Neuron (in vitro differentiated cells): Measurements from ENCODE around the gene GALNS.

Experiments used
- H2AFZ ChIP-seq: one replicate; pipeline ENCODE4 v1.6.1; 2013; ENCODE audit warnings: low read depth, mild to moderate bottlenecking, inconsistent platforms, low read length, moderate library complexity
- H3K27me3 ChIP-seq: one replicate; pipeline ENCODE4 v1.6.1; 2013; ENCODE audit warnings: low read length; ENCODE audit not compliant: insufficient read depth
- H3K36me3 ChIP-seq: one replicate; pipeline ENCODE4 v1.6.1; 2013; ENCODE audit warnings: low read length; ENCODE audit not compliant: insufficient read depth
- H3K4me1 ChIP-seq: one replicate; pipeline ENCODE4 v1.6.1; 2013; ENCODE audit warnings: low read length; ENCODE audit not compliant: insufficient read depth
- H3K4me3 ChIP-seq: 2 replicates; pipeline ENCODE4 v1.5.1; 2013; ENCODE audit warnings: mild to moderate bottlenecking, low read length, moderate library complexity
- H3K9me3 ChIP-seq: one replicate; pipeline ENCODE4 v1.6.1; 2013; ENCODE audit warnings: low read length

Gene GALNS

DNA sequence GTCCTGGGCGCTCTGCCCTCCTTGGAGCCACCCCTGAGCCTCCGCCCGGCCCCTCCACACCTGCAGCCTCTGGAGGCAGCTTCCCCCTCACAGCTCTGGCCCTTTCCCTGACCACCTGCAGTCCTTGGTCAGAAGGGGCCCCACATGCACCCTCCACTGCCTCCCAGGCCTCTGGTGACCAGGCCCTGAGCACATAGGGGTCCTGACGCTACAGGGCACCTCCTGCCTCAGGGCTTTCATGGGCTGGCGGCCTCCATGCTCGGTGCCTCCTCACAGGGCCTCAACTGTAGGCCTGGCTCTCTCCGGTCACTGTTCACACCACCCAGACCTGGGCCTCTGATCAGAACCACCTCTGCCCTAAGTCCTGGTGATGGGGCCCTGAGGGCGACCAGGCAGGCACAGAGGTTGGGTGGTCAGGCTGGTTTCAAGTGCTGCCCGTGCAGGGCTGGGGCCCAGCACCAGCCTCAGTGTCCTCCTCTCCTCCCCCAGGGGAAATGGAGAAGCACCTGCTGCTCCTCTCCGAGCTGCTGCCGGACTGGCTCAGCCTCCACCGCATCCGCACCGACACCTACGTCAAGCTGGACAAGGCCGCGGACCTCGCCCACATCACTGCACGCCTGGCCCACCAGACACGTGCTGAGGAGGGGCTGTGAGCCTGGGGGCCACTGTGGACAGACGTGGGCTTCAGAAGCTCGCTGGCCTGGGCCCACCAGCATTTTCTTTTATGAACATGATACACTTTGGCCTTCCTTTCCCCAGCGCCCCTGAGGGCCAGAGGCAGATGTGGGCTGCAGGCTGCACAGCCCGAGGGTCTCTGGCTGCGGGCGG, 48.9 kb downstream of the GALNS start:
- Histone ChIP-seq H3K4me1 (peaks cover 28% of the 10 kb centered on the region), H3K9me3 (no peaks in the 10 kb centered on the region), H2AFZ (no peak overlapping the region), H3K4me3 (no peak overlapping the region), H3K36me3 (peaks cover 51% of the 10 kb centered on the region), H3K27me3 (no peaks in the 10 kb centered on the region)

DNA sequence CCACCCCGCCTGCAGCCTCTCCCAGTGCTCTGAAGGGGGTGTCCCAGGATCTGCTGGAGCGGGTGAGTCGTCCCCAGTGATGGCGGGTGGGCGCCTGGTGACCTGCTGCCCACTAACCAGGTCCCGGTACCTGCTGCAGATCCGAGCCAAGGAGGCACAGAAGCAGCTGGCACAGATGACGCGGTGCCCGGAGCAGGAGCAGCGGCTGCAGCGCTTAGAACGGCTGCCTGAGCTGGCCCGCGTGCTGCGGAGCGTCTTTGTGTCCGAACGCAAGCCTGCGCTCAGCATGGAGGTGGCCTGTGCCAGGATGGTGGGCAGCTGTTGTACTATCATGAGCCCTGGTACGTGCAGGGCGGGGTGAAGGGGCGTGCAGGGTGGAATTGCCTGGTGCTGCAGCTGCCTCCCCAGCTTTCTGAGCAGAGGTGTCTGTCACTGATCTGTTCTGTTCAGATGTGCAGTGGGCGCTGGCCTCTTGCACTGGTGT, 49.6 kb downstream of the GALNS start:
- no peak overlapping the region for H3K4me3 ChIP-seq
- no peak overlapping the region for H2AFZ ChIP-seq
- no peaks in the 10 kb centered on the region for H3K27me3 ChIP-seq
- peaks cover 28% of the 10 kb centered on the region for H3K4me1 ChIP-seq
- H3K36me3 ChIP-seq, result peaks cover 51% of the 10 kb centered on the region
- H3K9me3 ChIP-seq, result no peaks in the 10 kb centered on the region

DNA sequence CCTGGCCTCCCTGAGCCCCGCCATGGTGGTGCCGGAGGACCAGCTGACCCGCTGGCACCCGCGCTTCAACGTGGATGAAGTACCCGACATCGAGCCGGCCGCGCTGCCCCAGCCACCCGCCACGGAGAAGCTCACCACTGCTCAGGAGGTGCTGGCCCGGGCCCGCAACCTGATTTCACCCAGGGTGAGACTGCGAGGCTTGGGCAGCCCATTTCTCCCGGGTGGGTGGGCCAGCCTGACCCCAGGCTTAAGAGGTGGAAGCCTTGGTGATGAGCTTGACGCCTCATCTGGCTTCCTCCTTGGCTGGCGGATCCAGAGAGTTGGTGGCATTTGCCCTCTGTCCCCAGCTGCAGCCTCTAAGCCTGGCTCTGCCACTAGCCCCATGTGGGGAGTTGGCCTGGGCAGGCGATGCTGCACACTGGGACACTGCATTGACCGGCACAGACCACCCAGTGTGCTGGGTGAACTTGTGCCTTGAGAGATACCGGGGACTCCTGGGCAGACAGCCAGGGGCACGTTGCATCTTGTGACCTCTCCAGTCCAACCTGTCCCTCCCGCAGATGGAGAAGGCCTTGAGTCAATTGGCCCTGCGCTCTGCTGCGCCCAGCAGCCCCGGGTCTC, 50.1 kb downstream of the GALNS start:
- peaks cover 28% of the 10 kb centered on the region for H3K4me1 ChIP-seq
- H3K36me3 ChIP-seq, result peaks cover 51% of the 10 kb centered on the region
- no peaks in the 10 kb centered on the region for H3K27me3 ChIP-seq
- no peak overlapping the region for H3K4me3 ChIP-seq
- H2AFZ ChIP-seq, result no peak overlapping the region
- H3K9me3 ChIP-seq, result no peaks in the 10 kb centered on the region

DNA sequence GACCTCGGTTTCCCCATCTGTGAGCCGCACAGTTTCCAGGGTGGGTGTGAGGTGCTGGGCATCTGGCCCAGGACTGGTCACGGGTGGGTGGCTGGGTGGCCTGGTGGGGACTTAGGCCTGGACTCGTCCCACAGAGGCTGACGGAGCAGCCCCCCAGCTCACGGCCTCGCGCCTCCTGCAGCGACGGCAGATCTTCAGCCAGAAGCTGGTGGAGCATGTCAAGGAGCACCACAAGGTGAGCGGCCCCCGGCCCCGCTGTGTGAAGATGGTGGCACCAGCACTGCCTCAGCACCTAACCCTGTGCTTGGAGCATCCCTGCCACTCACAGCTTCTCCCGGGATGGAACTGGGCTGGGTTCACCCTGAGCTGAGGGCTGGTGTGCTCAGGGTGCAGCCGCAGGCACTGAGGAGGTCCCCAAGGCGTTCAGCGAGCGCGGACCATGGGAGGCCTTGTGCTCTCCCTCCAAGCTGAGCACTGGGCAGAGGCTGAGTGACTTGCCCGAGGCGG, 50.8 kb downstream of the GALNS start:
- H3K36me3 ChIP-seq, result peaks cover 51% of the 10 kb centered on the region
- H3K27me3 ChIP-seq, result no peaks in the 10 kb centered on the region
- H3K4me1 ChIP-seq, result peaks cover 26% of the 10 kb centered on the region
- no peaks in the 10 kb centered on the region for H3K9me3 ChIP-seq
- no peak overlapping the region for H3K4me3 ChIP-seq
- H2AFZ ChIP-seq, result no peak overlapping the region

DNA sequence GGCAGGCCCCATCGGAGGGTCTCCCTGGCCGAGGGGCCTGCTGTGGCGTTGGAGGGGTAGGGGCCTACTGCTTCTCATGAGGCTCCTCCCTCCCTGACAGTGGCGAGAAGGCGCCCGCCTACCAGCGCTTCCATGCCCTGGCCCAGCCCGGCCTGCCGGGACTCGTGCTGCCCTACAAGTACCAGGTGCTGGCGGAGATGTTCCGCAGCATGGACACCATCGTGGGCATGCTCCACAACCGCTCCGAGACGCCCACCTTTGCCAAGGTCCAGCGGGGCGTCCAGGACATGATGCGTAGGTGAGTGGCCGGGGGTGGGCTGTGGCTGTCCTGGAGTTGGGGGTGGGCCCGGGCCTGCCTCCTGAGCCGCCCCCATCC, 51.4 kb downstream of the GALNS start:
- Histone ChIP-seq H2AFZ (no peak overlapping the region), H3K36me3 (peaks cover 51% of the 10 kb centered on the region), H3K4me1 (peaks cover 20% of the 10 kb centered on the region), H3K9me3 (no peaks in the 10 kb centered on the region), H3K4me3 (peak overlapping the region; percentile 77), H3K27me3 (no peaks in the 10 kb centered on the region)

DNA sequence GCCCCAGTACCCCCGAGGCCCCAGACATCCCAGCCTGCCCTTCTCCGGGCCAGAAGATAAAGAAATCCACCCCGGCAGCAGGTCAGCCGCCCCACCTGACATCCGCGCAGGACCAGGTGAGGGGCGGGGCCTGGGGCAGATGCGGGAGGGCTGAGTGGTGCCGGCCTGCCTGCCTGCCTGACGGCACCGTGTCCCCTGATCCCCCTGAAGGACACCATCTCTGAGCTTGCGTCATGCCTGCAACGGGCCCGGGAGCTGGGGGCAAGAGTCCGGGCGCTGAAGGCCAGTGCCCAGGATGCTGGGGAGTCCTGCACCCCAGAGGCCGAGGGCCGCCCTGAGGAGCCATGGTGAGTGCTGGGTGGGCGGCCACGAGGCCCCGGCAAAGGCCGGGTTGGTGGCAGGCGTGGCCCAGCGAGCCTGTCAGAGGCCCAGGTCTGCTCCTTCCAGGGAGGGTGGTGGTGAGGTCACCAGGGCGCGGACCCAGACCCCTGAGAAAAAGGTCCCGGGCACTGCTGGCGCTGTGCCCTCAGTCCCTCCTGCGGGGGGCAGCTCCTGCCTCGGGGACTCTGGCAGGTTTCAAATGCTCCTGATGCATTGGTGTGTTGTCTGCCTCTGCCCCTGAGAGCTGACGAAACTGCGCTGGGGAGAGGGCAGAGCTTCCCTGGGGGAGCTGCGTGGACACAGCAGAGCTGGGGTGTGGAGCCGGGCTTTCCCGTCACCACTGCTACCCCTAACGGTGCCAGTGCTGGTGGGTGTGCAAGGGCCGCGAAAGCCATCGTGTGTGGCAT, 52.0 kb downstream of the GALNS start:
- Histone ChIP-seq H3K9me3 (no peaks in the 10 kb centered on the region), H3K4me1 (peaks cover 14% of the 10 kb centered on the region), H3K36me3 (peaks cover 47% of the 10 kb centered on the region), H3K27me3 (no peaks in the 10 kb centered on the region), H2AFZ (no peak overlapping the region), H3K4me3 (peak overlapping the region; percentile 77)

DNA sequence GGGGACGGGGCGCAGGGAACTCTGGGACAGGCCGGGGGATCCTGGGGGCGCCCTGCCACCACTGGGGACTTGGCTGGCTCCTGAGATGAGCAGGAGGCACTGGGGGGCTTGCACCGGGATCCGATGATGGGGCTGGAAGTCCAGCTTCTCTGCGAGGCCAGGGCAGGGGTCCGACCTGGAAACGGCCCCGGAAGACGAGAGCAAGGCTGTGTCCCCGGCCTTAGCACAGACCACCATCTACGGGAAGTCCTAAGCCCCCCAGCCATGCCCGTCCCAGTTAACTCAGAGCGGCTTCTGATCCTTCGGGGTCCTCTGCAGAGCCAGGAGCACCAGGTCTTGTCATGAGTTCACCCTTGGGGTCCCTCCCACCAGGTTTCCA, 52.6 kb downstream of the GALNS start:
- Histone ChIP-seq H3K9me3 (no peaks in the 10 kb centered on the region), H2AFZ (no peak overlapping the region), H3K4me1 (peaks cover 12% of the 10 kb centered on the region), H3K4me3 (peak overlapping the region; percentile 77), H3K36me3 (peaks cover 41% of the 10 kb centered on the region), H3K27me3 (no peaks in the 10 kb centered on the region)

DNA sequence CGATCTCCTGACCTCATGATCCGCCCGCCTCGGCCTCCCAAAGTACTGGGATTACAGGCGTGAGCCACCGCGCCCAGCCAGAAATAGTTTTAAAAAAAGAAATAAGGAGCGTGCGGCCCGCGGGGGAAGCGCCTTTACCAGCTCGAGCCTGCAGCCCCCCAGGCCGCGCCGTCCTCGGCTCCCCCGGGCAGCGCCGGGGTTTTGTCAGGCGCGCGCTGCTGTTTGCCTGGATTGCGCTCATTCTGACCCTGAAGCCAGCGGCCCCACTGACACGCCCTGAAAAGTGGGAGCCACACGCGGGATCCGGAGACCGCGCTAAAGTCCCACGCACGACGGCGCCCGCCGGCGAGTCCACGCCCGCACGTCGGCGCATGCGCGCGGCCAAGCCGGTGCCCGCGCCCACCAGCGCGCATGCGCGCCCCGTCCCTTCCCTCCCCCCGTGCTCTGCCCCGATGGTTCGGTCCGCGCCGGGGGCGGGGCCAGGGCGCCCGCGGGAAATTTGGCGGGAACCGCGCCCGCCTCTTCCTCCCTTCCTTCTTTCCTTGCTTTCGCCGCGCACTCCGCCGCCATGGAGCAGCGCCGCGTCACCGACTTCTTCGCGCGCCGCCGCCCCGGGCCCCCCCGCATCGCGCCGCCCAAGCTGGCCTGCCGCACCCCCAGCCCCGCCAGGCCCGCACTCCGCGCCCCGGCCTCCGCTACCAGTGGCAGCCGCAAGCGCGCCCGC, 53.3 kb downstream of the GALNS start, which contains the start of gene CDT1:
TSS of gene CDT1 (plus strand) at position 526 of the 724 bp plus-strand sequence. CDS start at position 569, 43 bp downstream.
- H3K36me3 ChIP-seq, result peaks cover 35% of the 10 kb centered on the region

DNA sequence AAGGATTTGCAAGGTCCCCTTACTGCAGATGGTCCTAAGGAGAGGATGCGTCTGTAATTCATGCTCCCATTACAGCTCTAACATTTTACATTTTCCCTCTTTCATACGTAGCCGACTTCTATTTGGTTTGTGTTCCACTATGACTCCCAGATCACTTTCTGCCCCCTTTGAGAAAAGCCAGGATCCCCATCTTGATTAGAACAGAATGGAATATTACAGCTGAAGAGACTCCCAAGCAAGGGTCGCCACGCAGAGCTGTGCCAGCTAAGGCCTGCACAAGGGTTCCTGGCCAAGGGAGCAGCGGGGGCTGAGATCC, 56.5 kb downstream of the GALNS start:
- peaks cover 10% of the 10 kb centered on the region for H3K4me1 ChIP-seq
- no peak overlapping the region for H3K4me3 ChIP-seq
- H3K36me3 ChIP-seq, result peaks cover 5% of the 10 kb centered on the region
- no peaks in the 10 kb centered on the region for H3K9me3 ChIP-seq
- no peaks in the 10 kb centered on the region for H3K27me3 ChIP-seq
- H2AFZ ChIP-seq, result no peak overlapping the region

More for the DNA sequence above, 53.3 kb downstream of the GALNS start, which contains the start of gene CDT1:
- Histone ChIP-seq H3K9me3 (no peaks in the 10 kb centered on the region), H3K4me1 (peaks cover 12% of the 10 kb centered on the region), H3K4me3 (peak within 1 kb of the TSS; percentile 77), H3K27me3 (no peaks in the 10 kb centered on the region), H2AFZ (peak within 1 kb of the TSS; percentile 62)

DNA sequence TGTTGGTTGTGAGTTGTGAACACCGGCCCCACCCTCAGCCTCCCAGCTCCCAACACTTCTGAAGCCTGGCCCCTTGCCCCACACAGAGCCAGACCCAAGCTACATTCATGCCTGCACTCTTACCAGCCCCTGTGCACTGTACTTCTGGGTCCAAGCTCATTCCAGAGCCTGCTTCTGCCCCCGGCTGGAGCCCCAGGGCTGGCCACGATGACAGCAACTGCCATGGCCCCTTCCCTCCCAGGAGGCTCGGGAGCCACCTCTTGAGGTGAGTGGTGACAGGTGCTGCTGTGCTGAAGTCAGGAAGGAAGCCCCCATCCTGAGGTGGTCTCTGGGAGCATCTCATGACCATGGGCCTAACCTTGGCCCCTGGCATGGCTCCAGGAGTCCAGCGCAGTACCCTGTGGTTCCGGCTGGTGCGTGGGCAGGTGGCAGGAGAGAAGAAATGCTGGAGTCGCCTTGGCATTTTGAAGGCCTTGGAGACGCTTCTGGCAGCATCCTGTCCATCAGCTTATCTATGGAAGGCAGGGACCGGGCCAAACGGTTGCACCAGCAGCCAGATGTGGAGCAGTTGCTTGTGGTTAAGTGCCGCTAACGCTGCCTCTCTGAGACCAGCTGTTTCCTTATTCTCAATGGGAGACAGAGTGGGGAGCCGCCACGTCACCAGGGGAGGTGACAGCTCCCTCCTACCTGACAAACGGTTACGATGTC, 57.0 kb downstream of the GALNS start:
- H2AFZ ChIP-seq, result no peak overlapping the region
- H3K4me1 ChIP-seq, result peaks cover 5% of the 10 kb centered on the region
- H3K9me3 ChIP-seq, result no peaks in the 10 kb centered on the region
- no peaks in the 10 kb centered on the region for H3K27me3 ChIP-seq
- H3K36me3 ChIP-seq, result no peaks in the 10 kb centered on the region
- no peak overlapping the region for H3K4me3 ChIP-seq

DNA sequence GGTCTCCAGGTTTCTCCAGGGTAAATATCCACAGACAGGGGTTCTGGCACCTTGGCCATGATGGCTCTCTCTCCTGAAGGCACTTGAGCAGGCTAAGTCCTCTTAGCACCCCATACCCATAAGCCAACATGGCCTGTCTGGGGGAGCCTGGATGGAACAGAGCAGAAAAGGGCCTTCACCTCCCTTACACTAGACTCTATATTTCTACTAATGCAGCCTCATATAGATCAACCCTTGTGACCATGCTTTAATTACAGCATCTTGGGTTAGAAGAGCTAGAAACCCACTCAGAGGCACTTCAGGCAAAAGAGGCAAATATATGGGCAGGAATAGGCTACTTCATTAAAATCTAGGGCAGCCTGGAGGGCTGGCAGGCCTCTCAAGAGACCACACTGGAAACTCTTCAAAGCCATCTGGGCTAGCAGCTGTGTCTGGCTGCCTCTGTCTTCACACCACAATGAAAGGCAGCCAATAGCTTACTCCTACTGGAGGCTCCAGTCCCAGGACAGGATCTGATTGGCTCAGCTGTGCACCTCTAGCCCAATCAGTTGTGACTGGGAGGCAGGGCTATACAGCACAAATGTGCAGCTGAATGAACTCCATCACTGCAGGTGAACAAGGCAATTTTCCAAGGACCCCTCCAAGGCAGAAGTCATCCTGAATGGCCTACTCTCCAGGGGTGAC, 57.8 kb downstream of the GALNS start:
- no peaks in the 10 kb centered on the region for H3K36me3 ChIP-seq
- H3K4me1 ChIP-seq, result no peaks in the 10 kb centered on the region
- no peak overlapping the region for H3K4me3 ChIP-seq
- H3K27me3 ChIP-seq, result no peaks in the 10 kb centered on the region
- no peak overlapping the region for H2AFZ ChIP-seq
- H3K9me3 ChIP-seq, result no peaks in the 10 kb centered on the region

DNA sequence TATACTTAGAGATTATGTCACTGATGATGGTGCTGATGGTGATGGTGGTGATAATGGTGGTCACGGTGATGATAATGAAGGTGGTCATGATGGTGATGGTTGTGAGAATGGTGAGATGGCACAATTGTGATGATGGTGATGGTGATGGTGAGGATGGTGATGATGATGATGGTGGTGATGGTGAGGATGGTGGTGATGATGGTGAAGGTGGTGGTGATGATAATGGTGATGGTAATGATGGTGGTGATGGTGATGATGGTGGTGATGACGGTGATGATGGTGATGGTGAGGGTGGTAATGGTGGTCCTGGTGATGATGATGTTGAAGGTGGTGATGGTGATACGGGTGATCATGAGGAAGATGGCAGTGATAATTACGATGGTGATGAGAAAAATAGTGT, 58.7 kb downstream of the GALNS start:
- Histone ChIP-seq H3K4me3 (no peak overlapping the region), H3K4me1 (no peaks in the 10 kb centered on the region), H3K27me3 (peaks cover 4% of the 10 kb centered on the region), H3K36me3 (no peaks in the 10 kb centered on the region), H2AFZ (no peak overlapping the region), H3K9me3 (no peaks in the 10 kb centered on the region)
